Activated CD8-positive, alpha-beta memory T cell treated with anti-CD3 and anti-CD28 coated beads, Interleukin-2, amount 50 U/mL, for 1 hour (primary cell): ENCODE measurements around the gene RFX8.

ENCODE experiments used
- DNase-seq: peaks from one replicate; pipeline ENCODE4 v3.0.0-alpha.2; 2020; ENCODE audit errors: extremely low read depth

Gene RFX8

GRCh38 chr2:101410114-101410513, 64.8 kb downstream of the RFX8 start:
- no peak for DNase-seq

DNA sequence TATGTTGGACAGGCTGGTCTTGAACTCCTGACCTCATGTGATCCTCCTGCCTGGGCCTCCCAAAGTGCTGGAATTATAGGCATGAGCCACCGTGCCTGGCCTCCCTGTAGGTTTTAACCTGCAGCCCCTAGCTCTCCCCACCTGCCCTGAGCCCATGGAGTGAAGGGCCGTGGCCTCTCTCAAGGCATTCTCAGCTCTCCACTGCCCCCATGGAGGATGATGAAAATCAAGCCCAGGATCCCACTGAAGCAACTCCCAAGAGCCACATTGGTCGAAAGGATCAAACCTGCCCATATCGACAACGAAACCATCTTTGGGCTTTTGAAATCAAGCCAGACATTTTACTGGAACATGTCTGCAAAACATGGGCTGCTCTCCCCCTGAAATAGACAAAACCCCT, 65.2 kb downstream of the RFX8 start:
- no peak for DNase-seq

DNA sequence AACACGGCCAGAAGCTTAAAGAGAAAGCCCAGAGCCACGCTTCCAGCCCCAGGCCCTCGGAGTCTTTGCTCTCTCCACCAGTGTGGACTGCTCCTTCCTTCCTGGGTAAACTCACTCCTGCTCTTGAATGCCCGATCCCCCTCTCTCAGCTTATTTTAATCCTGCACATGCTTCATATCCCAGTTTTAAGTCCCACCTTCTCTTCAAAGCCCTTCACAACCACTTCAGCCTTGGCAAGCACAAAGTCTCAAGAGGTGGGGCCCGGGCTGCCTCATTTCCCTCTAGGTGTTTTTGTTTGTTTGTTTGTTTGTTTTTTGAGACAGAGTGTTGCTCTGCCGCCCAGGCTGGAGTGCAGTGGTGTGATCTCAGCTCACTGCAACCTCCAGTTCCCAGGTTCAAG, 66.0 kb downstream of the RFX8 start:
- DNase-seq: no peak

DNA sequence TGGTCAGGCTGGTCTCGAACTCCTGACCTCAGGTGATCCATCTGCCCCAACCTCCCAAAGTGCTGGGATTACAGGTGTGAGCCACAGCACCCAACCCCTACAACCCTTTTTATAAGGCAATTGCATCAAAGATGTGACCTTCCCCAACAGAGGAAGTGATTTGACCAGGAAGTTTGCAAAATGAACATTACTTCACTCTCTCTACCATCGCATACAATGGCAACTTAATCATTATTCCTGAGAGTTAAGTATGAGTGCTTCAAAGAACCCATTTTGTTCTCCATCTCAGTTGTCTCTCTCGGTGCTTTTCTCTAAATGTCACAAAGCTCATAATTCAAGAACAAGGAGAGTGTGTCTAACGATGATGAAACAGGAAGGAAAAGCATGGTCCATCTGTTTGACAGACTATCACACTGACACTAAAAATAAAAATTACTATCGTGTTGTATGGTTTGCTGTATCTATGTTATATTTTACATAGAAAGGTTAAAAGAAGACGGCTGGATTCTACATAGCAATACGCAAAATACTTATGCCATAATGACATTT, 69.5 kb downstream of the RFX8 start:
- DNase-seq: no peak

DNA sequence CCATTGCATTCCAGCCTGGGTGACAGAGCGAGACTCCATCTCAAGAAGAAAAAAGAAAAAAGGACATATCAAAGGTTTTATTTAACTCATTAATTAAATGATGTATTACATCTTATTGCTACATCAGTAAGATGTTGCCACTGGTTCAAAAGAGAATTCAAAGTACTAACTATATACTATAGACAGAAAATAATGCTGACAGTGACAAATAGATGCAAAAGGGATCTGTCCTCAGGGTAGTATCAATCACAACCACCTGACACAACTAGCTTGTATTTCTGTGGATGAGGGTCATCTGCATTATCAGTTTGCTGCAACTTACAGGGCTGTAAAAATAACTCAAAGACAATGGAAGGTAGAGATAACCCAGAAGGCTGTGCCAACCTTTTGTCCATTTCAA, 71.2 kb downstream of the RFX8 start:
- no peak for DNase-seq

- DNase-seq: no peak
Observed at GRCh38 chr2:101402630-101403029, 72.3 kb downstream of the RFX8 start.

- no peak for DNase-seq
Observed at GRCh38 chr2:101401906-101402305, 73.0 kb downstream of the RFX8 start.

DNA sequence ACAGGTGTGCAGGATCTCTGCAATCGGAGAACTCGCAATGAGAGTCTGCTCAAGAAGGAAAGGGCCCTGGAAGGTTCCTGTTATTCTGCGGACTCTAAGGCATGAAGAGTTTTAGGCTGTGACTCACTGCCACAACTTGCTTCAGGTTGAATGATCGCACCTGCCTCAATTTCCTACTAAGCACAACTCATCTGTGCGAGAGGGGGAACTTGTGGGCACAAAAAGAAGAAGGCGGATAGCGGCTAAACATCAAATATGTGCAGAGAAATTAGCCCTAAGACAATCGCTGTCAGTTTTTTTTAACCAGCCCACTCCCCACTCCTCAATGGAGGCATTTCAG, 73.6 kb downstream of the RFX8 start:
- DNase-seq: no peak

GRCh38 chr2:101400506-101401325, 74.2 kb downstream of the RFX8 start:
- no peak for DNase-seq

DNA sequence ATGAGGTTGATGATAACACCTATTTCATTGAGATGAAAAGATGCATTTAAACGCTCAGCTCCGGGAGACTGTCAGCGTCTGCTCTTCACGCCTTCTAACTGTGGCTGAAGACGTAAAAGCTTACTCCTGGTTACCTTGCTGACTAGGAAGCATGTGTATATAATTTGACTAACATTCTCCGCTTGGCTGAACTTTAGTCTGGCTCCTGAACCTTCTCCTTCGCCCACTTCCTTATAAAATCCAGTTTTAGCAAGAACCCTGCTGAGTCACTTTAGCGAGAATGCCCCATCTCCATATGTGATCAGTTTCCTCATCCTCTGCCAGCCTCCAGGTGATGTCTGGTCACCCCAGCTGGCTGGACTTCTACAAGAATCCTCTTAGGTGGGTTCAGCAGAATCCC, 74.9 kb downstream of the RFX8 start:
- DNase-seq: no peak

- no peak for DNase-seq
Observed at GRCh38 chr2:101399021-101399799, 75.7 kb downstream of the RFX8 start.

GRCh38 chr2:101398116-101398821, 76.6 kb downstream of the RFX8 start:
- no peak for DNase-seq

DNA sequence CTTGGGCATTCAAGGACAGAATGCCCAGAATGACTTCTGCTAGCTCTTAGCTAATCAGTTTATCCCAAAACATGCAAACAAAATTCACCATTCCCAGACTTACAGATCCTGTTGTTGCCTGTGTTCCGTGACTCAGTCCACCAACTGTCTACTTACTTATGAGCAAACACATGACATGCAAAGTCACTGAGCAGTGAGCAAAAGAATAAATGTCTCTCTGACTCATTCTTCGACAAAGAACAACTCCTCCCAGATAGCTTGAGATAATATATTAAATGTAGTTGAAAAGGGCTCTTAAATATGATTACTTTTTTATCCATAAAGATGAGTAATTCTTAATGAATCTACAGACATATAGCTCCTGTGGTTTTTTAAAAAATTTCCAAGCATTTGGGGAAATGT, 78.6 kb downstream of the RFX8 start:
- no peak for DNase-seq

GRCh38 chr2:101395545-101396315, 79.2 kb downstream of the RFX8 start:
- DNase-seq: no peak

GRCh38 chr2:101388232-101388631, 86.7 kb downstream of the RFX8 start:
- no peak for DNase-seq

- no peak for DNase-seq
Observed at GRCh38 chr2:101387151-101387834, 87.6 kb downstream of the RFX8 start, which contains the start of gene CREG2. TSS of gene CREG2 (minus strand) at chr2:101387503. CDS start at chr2:101387457, 46 bp downstream.

GRCh38 chr2:101386599-101387150, 88.2 kb downstream of the RFX8 start:
- DNase-seq: no peak

- DNase-seq: no peak
Observed at GRCh38 chr2:101383016-101383541, 91.8 kb downstream of the RFX8 start.

DNA sequence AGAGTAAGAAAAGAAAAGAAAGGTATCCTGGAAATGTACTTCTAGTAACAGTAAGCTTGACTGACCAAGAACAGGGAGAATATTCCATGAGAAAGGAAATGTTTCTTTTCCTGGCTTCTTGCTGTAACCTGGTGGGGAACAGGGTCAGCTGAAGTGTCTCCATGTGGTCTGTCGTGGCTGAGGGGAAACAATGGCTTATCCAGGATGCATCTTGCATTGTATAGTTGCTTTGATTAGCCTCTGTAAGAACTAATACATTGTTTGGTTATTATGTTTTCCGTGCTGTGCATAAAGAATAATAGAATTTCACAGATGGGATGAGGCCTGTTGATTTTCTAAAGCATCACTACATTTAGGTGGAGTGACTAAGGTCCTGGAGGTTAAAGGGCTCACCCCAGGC, 92.5 kb downstream of the RFX8 start:
- DNase-seq: no peak

DNA sequence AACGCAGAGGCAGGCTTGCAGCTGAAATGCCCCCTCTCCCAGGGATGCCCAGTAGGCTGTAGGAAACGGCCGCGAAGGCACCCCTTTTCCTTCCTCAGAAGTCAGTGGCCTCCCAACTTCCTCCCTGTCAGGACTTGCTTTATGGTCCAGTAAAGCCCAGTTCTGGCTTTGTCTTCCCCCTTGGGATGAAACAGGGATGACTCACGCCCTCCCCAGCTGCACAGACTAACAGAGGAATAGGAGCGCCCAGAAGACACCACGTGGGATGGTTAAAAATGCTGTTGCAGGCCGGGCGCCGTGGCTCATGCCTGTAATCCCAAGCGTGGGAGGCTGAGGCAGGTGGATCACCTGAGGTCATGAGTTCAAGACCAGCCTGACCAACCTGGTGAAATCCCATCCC, 94.5 kb downstream of the RFX8 start:
- no peak for DNase-seq
